ENCODE results near the gene NUDT13. TPM values are rescaled to one million over a fixed set of nuclear protein-coding genes. Genes with fewer than 3 reads are reported as not detected.
A peak's percentile ranks its signal among the peaks of the same experiment; 100 is the strongest.

The NUDT13 gene
- total and polyA plus RNA-seq, 11 donors = 1.8 to 5.8 (median 3.2) TPM

DNA sequence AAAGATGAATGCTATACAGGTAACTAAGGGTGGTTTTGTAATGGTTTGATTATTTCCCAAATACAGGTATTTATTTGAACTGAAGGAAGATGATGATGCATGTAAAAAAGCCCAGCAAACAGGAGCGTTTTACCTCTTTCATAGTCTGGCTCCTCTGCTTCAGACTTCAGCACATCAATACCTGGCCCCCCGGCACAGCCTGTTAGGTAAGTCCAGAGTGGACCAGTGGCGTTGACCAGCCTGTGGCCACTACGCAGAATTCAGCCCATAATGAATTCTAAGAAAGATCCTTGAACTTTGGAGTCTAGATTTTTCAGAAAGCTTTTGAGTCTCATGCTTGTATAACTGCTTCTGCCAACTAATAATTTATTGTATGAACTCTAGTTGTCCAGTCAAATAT is 9.7 kb downstream of the NUDT13 start:
- peak overlapping the region in 1 of 12 donors; percentile 94 for H3K27ac ChIP-seq
- 92 to 97% (median 96%) methylated on average over 4 of the region's 4 CpGs for WGBS, 4 donors
- no peak for ATAC-seq
- intact Hi-C loops (cut with DNase I) = loop anchor here in 2 of 10 donors (5.0 to 10.0 kb wide), 2 partner anchors 38 to 45 kb away; partner anchors contain the start of genes ECD (in 1 of the 2) and FAM149B1 (in 1 of the 2)
- peaks cover 0 to 60% (median 32%) of the 10 kb centered on the region in 9 donors for H3K36me3 ChIP-seq
- peaks cover 0 to 26% (median 7%) of the 10 kb centered on the region in 12 donors for H3K4me1 ChIP-seq
- TF ChIP-seq, protein P1, sequence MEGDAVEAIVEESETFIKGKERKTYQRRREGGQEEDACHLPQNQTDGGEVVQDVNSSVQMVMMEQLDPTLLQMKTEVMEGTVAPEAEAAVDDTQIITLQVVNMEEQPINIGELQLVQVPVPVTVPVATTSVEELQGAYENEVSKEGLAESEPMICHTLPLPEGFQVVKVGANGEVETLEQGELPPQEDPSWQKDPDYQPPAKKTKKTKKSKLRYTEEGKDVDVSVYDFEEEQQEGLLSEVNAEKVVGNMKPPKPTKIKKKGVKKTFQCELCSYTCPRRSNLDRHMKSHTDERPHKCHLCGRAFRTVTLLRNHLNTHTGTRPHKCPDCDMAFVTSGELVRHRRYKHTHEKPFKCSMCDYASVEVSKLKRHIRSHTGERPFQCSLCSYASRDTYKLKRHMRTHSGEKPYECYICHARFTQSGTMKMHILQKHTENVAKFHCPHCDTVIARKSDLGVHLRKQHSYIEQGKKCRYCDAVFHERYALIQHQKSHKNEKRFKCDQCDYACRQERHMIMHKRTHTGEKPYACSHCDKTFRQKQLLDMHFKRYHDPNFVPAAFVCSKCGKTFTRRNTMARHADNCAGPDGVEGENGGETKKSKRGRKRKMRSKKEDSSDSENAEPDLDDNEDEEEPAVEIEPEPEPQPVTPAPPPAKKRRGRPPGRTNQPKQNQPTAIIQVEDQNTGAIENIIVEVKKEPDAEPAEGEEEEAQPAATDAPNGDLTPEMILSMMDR (IDR thresholded peaks at IDR 0.05) = no peak
- TF ChIP-seq POLR2A (IDR thresholded peaks at IDR 0.05) = no peak
- H3K9me3 ChIP-seq = no peaks in the 10 kb centered on the region
- no peak overlapping the region for H3K4me3 ChIP-seq
- H3K27me3 ChIP-seq = no peaks in the 10 kb centered on the region
- DNase-seq = no peak

DNA sequence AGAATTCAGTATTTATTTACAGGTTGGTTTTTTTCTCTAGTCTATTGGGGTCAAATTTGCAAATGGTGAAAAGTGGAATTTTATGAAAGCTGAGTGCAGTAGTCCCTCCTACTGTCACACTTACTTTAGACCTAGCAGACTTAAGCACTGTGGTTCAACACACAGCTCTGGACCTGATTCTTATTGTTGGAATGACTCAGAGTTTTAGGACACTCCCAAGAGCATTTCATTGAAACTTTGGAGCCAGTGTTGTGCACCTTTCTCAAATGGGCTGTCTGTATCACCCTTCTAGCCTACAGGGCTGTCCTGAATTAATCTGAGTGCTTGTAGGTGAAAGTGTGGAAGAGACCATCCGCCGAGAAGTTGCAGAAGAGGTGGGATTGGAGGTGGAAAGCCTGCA is 16.1 kb downstream of the NUDT13 start:
- intact Hi-C loops (cut with DNase I) = loop anchor here in 1 of 10 donors (5.0 kb wide), 1 partner anchor 36 kb away; no protein-coding TSS in a partner anchor
- TF ChIP-seq, protein P1 (IDR thresholded peaks at IDR 0.05) = no peak
- no peak for TF ChIP-seq POLR2A (IDR thresholded peaks at IDR 0.05)
- no peak for ATAC-seq

DNA sequence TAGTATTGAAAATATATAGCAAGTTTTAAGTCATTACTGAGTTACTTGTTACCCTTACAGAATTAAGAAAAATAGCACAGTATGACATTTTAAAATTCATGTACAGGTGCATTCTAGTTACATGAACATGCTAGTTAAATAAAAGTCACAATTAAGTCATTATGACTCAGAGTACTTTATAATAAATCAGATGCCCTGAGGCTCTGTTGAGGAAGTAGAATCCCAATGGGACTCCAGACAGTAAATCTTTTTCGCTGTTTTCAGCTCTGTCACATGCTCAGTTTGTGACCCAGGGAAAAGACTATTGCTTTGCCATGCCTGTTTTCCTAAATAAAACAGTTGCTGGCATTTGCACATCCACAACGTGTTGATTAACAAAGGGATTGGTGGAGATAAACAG is 21.0 kb downstream of the NUDT13 start:
- Histone ChIP-seq H3K27ac (no peak overlapping the region), H3K36me3 (peaks cover 0 to 100% (median 94%) of the 10 kb centered on the region in 9 donors), H3K9me3 (no peaks in the 10 kb centered on the region), H3K27me3 (no peaks in the 10 kb centered on the region), H3K4me3 (no peak overlapping the region), H3K4me1 (no peaks in the 10 kb centered on the region)
- ATAC-seq = no peak
- intact Hi-C loops (cut with DNase I) = loop anchor here in 1 of 10 donors (5.0 kb wide), 1 partner anchor 79 kb away; no protein-coding TSS in a partner anchor
- TF ChIP-seq POLR2A (IDR thresholded peaks at IDR 0.05) = no peak
- TF ChIP-seq, protein P1 (IDR thresholded peaks at IDR 0.05) = no peak
- DNase-seq = no peak
- 36 to 64% (median 50%) methylated on average over 2 of the region's 2 CpGs for WGBS, 4 donors

More for the DNA sequence above, 16.1 kb downstream of the NUDT13 start:
- 96 to 100% (median 99%) methylated on average over 2 of the region's 2 CpGs for WGBS, 4 donors
- peaks cover 0 to 100% (median 78%) of the 10 kb centered on the region in 9 donors for H3K36me3 ChIP-seq
- DNase-seq = no peak
- H3K27ac ChIP-seq = no peak overlapping the region
- H3K4me3 ChIP-seq = no peak overlapping the region
- peaks cover 0 to 5% (median 0%) of the 10 kb centered on the region in 12 donors for H3K4me1 ChIP-seq
- no peaks in the 10 kb centered on the region for H3K9me3 ChIP-seq
- H3K27me3 ChIP-seq = no peaks in the 10 kb centered on the region

DNA sequence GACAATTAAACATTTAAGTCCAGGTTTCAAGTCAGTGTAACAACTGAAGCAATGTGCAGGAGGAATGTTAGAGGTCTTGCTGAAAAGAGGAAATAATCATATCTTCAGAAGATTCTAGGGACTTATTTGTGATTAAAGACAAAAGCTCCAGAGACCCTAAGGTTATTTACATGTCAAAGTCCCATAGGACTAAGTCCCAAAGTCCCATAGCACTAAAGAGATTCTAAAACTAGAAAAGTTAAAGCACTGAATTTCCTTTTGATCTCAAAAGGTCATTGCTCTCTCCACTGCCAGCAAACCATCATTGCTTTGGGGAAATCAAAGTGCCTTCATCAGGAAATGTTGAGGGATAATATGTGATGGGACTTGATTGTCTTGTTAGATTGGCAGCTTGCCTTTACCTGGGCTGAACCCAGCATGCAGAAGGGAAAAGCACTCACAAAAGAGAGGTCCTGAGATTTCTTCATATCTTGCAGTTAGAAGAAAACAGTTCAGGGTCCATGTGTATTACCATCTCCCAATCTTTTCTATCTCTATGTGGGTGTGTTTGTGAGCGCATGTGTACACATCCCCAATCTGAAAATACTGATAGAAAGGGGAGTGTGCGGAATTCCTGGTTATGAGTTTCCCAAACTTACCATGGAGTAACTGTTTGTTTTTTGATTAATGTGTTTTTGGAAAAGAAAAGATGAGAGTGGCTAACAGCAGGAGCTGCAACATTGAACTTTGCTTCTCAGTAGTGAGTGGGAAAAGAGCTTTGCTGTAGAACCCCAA is 21.8 kb downstream of the NUDT13 start:
- WGBS, 4 donors = 91 to 95% (median 93%) methylated on average over 2 of the region's 2 CpGs
- intact Hi-C loops (cut with DNase I) = loop anchor here in 1 of 10 donors (5.0 kb wide), 1 partner anchor 80 kb away; no protein-coding TSS in a partner anchor
- H3K36me3 ChIP-seq = peaks cover 0 to 100% (median 94%) of the 10 kb centered on the region in 9 donors

More for the DNA sequence above, 21.8 kb downstream of the NUDT13 start:
- H3K27ac ChIP-seq = no peak overlapping the region
- ATAC-seq = no peak
- no peaks in the 10 kb centered on the region for H3K27me3 ChIP-seq
- no peak overlapping the region for H3K4me3 ChIP-seq
- H3K4me1 ChIP-seq = no peaks in the 10 kb centered on the region
- DNase-seq = no peak
- no peaks in the 10 kb centered on the region for H3K9me3 ChIP-seq
- TF ChIP-seq, protein P1 (IDR thresholded peaks at IDR 0.05) = no peak
- TF ChIP-seq POLR2A (IDR thresholded peaks at IDR 0.05) = no peak

All from heart left ventricle (tissue), 16 donors.